ENCODE results near the gene SIRPA.

- TF ChIP-seq CTCF (IDR thresholded peaks at IDR 0.05; ENCODE audit: control extremely low read depth in 1 of 3, insufficient read depth in 1 of 3, low read depth in 1 of 3, low read length in 3 of 3) (no peak), USF2 (IDR thresholded peaks at IDR 0.05; ENCODE audit: low read length) (no peak), CBX8 (IDR thresholded peaks at IDR 0.05; ENCODE audit: borderline replicate concordance, low read depth, low read length) (no peak), HDAC6 (IDR thresholded peaks at IDR 0.05; ENCODE audit: low read depth, low read length) (no peak), EP300 (IDR thresholded peaks at IDR 0.05; ENCODE audit: borderline replicate concordance in 1 of 2, low read depth in 2 of 2, low read length in 2 of 2) (no peak), BRCA1 (IDR thresholded peaks at IDR 0.05; ENCODE audit: low read depth, low read length) (no peak), POLR2A (IDR thresholded peaks at IDR 0.05; ENCODE audit: control extremely low read depth in 1 of 2, low read depth in 2 of 2, low read length in 2 of 2) (no peak)
Observed at GRCh38 chr20:1870792-1871550, 24.2 kb upstream of the SIRPA start.
